Esophagus muscularis mucosa (tissue), 4 donors: ENCODE results near the gene MGST2. TPM values are rescaled to one million over a fixed set of nuclear protein-coding genes. Genes with fewer than 3 reads are reported as not detected.

Source experiments
- DNase-seq: peaks from one replicate; pipeline ENCODE4 v3.0.0-alpha.2; 2017; ENCODE audit errors: extremely low spot score
- H3K27ac ChIP-seq, 4 donors: fragments of 200-600 bp; sonication (generic); replicated peaks in 1 of 4; 1 replicate in 3 of 4; 2 replicates in 1 of 4; pipeline ENCODE4 v1.5.1; 2016 to 2019; ENCODE audit warnings: mild to moderate bottlenecking in 1 of 4
- H3K27me3 ChIP-seq, 4 donors: fragments of 200-600 bp; sonication (generic); one replicate each; pipeline versions ENCODE4 v1.5.1 to v1.6.0; 2016 to 2019
- H3K36me3 ChIP-seq, 4 donors: fragments of 200-600 bp; sonication (generic); one replicate each; pipeline ENCODE4 v1.5.1; 2016 to 2019
- H3K4me1 ChIP-seq, 4 donors: fragments of 200-600 bp; sonication (generic); one replicate each; pipeline ENCODE4 v1.5.1; 2016 to 2019
- H3K4me3 ChIP-seq, 4 donors: fragments of 200-600 bp; sonication (generic); 1 replicate in 2 of 4; 2 replicates in 2 of 4; pipeline ENCODE4 v1.5.1; 2016 to 2019; ENCODE audit warnings: mild to moderate bottlenecking in 4 of 4, moderate library complexity in 1 of 4
- H3K9me3 ChIP-seq, 4 donors: fragments of 200-600 bp; sonication (generic); 1 replicate in 3 of 4; 2 replicates in 1 of 4; pipeline ENCODE4 v1.5.1; 2016 to 2019
- CTCF ChIP-seq, 3 experiments: fragments of 200-600 bp in 2 of 3; fragments of 450-650 bp in 1 of 3; sonication (generic) in 2 of 3; IDR thresholded peaks; one replicate each; pipeline ENCODE4 v1.5.1; 2017 to 2019; ENCODE audit warnings: antibody characterized with exemption in 3 of 3, mild to moderate bottlenecking in 2 of 3, moderate library complexity in 1 of 3
- EP300 ChIP-seq: sonication (generic); formaldehyde crosslinking; IDR thresholded peaks from one replicate; pipeline ENCODE4 v1.6.1; 2017; ENCODE audit warnings: antibody characterized with exemption
- POLR2A ChIP-seq: fragments of 450-650 bp; IDR thresholded peaks from one replicate; pipeline ENCODE4 v1.6.1; 2017; ENCODE audit warnings: antibody characterized with exemption, moderate library complexity, mild to moderate bottlenecking, low read depth
- POLR2AphosphoS5 ChIP-seq, 2 donors: sonication (generic); formaldehyde crosslinking; IDR thresholded peaks; one replicate each; pipeline ENCODE4 v1.6.1; 2017; ENCODE audit warnings: antibody characterized with exemption in 2 of 2
- WGBS: methylation state at CpG from one replicate; pipeline ENCODE4 v1.1.5; 2018; 5-methylcytosine and 5-hydroxymethylcytosine counted together
- intact Hi-C: fragments of 100-400 bp; cut with DNase I; formaldehyde crosslinking; loops from one replicate; pipeline ENCODE4 v1.15.1; 2023
- total RNA-seq, 4 donors: library from RNA; depleted of rRNA; stranded (reverse); fragments of >200 nt; gene quantifications; one replicate each; pipeline versions ENCODE4 v1.1.0 to v1.2.1, GENCODE V29; 2016

MGST2 gene
- total RNA-seq, 4 donors from 2014 or later = 28.7 to 39.7 (median 34.2) TPM

- H3K27ac ChIP-seq = peak overlapping the region; percentile 31 to 51 (median 48)
- intact Hi-C loops = no loop called here
Measured at GRCh38 chr4:139712882-139713281, 47.3 kb downstream of the MGST2 start.

GRCh38 chr4:139715746-139716391 is 50.2 kb downstream of the MGST2 start:
- TF ChIP-seq EP300 (no peak), POLR2A (no peak), CTCF (IDR thresholded peaks at IDR 0.05) (no peak), POLR2AphosphoS5 (IDR thresholded peaks at IDR 0.05) (no peak)
- Histone ChIP-seq H3K4me3 (no peak overlapping the region), H3K4me1 (peaks cover 17 to 37% (median 32%) of the 10 kb centered on the region in 4 donors), H3K27me3 (no peaks in the 10 kb centered on the region), H3K27ac (no peak overlapping the region), H3K9me3 (no peaks in the 10 kb centered on the region), H3K36me3 (peaks cover 0 to 33% (median 22%) of the 10 kb centered on the region in 4 donors)
- DNase-seq = no peak
- intact Hi-C loops = no loop called here
- WGBS = 88% methylated on average over 8 of the region's 9 CpGs

More at GRCh38 chr4:139712882-139713281, 47.3 kb downstream of the MGST2 start:
- no peaks in the 10 kb centered on the region for H3K27me3 ChIP-seq
- WGBS = 49% methylated on average over 2 of the region's 2 CpGs
- H3K36me3 ChIP-seq = peaks cover 0 to 9% (median 1%) of the 10 kb centered on the region in 4 donors
- TF ChIP-seq CTCF (IDR thresholded peaks at IDR 0.05) (no peak), EP300 (no peak)
- H3K9me3 ChIP-seq = no peaks in the 10 kb centered on the region
- no peak overlapping the region for H3K4me3 ChIP-seq
- peaks cover 17 to 47% (median 41%) of the 10 kb centered on the region in 4 donors for H3K4me1 ChIP-seq
- DNase-seq = no peak

- H3K27me3 ChIP-seq = no peaks in the 10 kb centered on the region
- H3K36me3 ChIP-seq = peaks cover 0 to 33% (median 22%) of the 10 kb centered on the region in 4 donors
- TF ChIP-seq POLR2A = no peak
- no peak for TF ChIP-seq CTCF (IDR thresholded peaks at IDR 0.05)
- no peak for TF ChIP-seq EP300
- TF ChIP-seq POLR2AphosphoS5 (IDR thresholded peaks at IDR 0.05) = no peak
- intact Hi-C loops = no loop called here
- no peak for DNase-seq
- no peaks in the 10 kb centered on the region for H3K9me3 ChIP-seq
- peaks cover 3 to 15% (median 13%) of the 10 kb centered on the region in 4 donors for H3K4me1 ChIP-seq
- no peak overlapping the region for H3K27ac ChIP-seq
- 92% methylated on average over 6 of the region's 6 CpGs for WGBS
- no peak overlapping the region for H3K4me3 ChIP-seq
Measured at GRCh38 chr4:139718358-139718757, 52.7 kb downstream of the MGST2 start.

- WGBS = 95% methylated on average over 10 of the region's 10 CpGs
- no peaks in the 10 kb centered on the region for H3K27me3 ChIP-seq
- DNase-seq = no peak
- peaks cover 2 to 11% (median 8%) of the 10 kb centered on the region in 4 donors for H3K4me1 ChIP-seq
- intact Hi-C loops = no loop called here
- H3K27ac ChIP-seq = no peak overlapping the region
- H3K4me3 ChIP-seq = no peak overlapping the region
- H3K9me3 ChIP-seq = no peaks in the 10 kb centered on the region
- H3K36me3 ChIP-seq = peaks cover 0 to 33% (median 24%) of the 10 kb centered on the region in 4 donors
- TF ChIP-seq POLR2AphosphoS5 (IDR thresholded peaks at IDR 0.05) (no peak), EP300 (no peak)
Measured at GRCh38 chr4:139718833-139719232, 53.2 kb downstream of the MGST2 start.

GRCh38 chr4:139719381-139720101 is 53.9 kb downstream of the MGST2 start:
- intact Hi-C loops = no loop called here
- no peak overlapping the region for H3K4me3 ChIP-seq
- no peak for DNase-seq
- peaks cover 0 to 4% (median 1%) of the 10 kb centered on the region in 4 donors for H3K4me1 ChIP-seq
- H3K9me3 ChIP-seq = no peaks in the 10 kb centered on the region
- H3K36me3 ChIP-seq = peaks cover 0 to 33% (median 25%) of the 10 kb centered on the region in 4 donors
- no peak overlapping the region for H3K27ac ChIP-seq
- no peaks in the 10 kb centered on the region for H3K27me3 ChIP-seq
- 92% methylated on average over 8 of the region's 16 CpGs for WGBS
- TF ChIP-seq CTCF (IDR thresholded peaks at IDR 0.05) = no peak
- TF ChIP-seq POLR2AphosphoS5 (IDR thresholded peaks at IDR 0.05) = no peak
- no peak for TF ChIP-seq POLR2A
- no peak for TF ChIP-seq EP300
